IPS-20b (cell line): ENCODE results near the gene ETF1.
"Not testable (repeated sequence)": the region's sequence is repeated elsewhere in the genome, so short reads cannot be mapped to it uniquely, and the experiment has no call there.

Source experiments
- H3K27ac ChIP-seq: one replicate; pipeline ENCODE4 v1.5.1; 2013; ENCODE audit warnings: low read length
- H3K27me3 ChIP-seq: 2 replicates; pipeline ENCODE4 v1.6.1; 2013; ENCODE audit warnings: mild to moderate bottlenecking, low read length, inconsistent platforms; ENCODE audit not compliant: insufficient read depth
- H3K36me3 ChIP-seq: 2 replicates; pipeline ENCODE4 v1.6.1; 2013; ENCODE audit warnings: low read depth, mild to moderate bottlenecking, inconsistent platforms, low read length, moderate library complexity; ENCODE audit not compliant: insufficient read depth
- H3K4me1 ChIP-seq: 2 replicates; pipeline ENCODE4 v1.6.1; 2013; ENCODE audit warnings: mild to moderate bottlenecking, control low read depth, inconsistent platforms, low read length, moderate library complexity; ENCODE audit not compliant: insufficient read depth
- H3K4me3 ChIP-seq: 2 replicates; pipeline ENCODE4 v1.5.1; 2013; ENCODE audit warnings: mild to moderate bottlenecking, low read length, inconsistent platforms
- H3K9ac ChIP-seq: 2 replicates; pipeline ENCODE4 v1.6.1; 2013; ENCODE audit warnings: low read depth, mild to moderate bottlenecking, inconsistent platforms, low read length, moderate library complexity
- H3K9me3 ChIP-seq: 2 replicates; pipeline ENCODE4 v1.6.1; 2013; ENCODE audit warnings: mild to moderate bottlenecking, low read depth, low read length, inconsistent platforms; ENCODE audit not compliant: insufficient read depth

The ETF1 gene

GRCh38 chr5:138517437-138517836, 25.6 kb downstream of the ETF1 start:
- no peaks in the 10 kb centered on the region for H3K4me1 ChIP-seq
- H3K9ac ChIP-seq: no peak overlapping the region
- H3K27ac ChIP-seq: no peak overlapping the region
- H3K4me3 ChIP-seq: no peak overlapping the region
- H3K9me3 ChIP-seq: no peaks in the 10 kb centered on the region
- peaks cover 81% of the 10 kb centered on the region for H3K36me3 ChIP-seq
- H3K27me3 ChIP-seq: no peaks in the 10 kb centered on the region

GRCh38 chr5:138515556-138516245, 27.3 kb downstream of the ETF1 start:
- H3K36me3 ChIP-seq: peaks cover 91% of the 10 kb centered on the region
- no peaks in the 10 kb centered on the region for H3K9me3 ChIP-seq
- no peaks in the 10 kb centered on the region for H3K4me1 ChIP-seq
- H3K9ac ChIP-seq: no peak overlapping the region
- no peaks in the 10 kb centered on the region for H3K27me3 ChIP-seq
- no peak overlapping the region for H3K27ac ChIP-seq
- H3K4me3 ChIP-seq: no peak overlapping the region

GRCh38 chr5:138514021-138514420, 29.0 kb downstream of the ETF1 start:
- no peaks in the 10 kb centered on the region for H3K4me1 ChIP-seq
- no peak overlapping the region for H3K9ac ChIP-seq
- no peaks in the 10 kb centered on the region for H3K9me3 ChIP-seq
- no peak overlapping the region for H3K4me3 ChIP-seq
- H3K36me3 ChIP-seq: peaks cover 97% of the 10 kb centered on the region
- H3K27me3 ChIP-seq: no peaks in the 10 kb centered on the region
- no peak overlapping the region for H3K27ac ChIP-seq

- no peaks in the 10 kb centered on the region for H3K4me1 ChIP-seq
- H3K27me3 ChIP-seq: no peaks in the 10 kb centered on the region
- peaks cover 81% of the 10 kb centered on the region for H3K36me3 ChIP-seq
- H3K9ac ChIP-seq: no peak overlapping the region
- no peak overlapping the region for H3K4me3 ChIP-seq
- no peak overlapping the region for H3K27ac ChIP-seq
- H3K9me3 ChIP-seq: no peaks in the 10 kb centered on the region
Observed at GRCh38 chr5:138508958-138509357, 34.1 kb downstream of the ETF1 start.

- not testable (repeated sequence) for H3K4me1 ChIP-seq, H3K4me3 ChIP-seq, H3K9ac ChIP-seq, H3K9me3 ChIP-seq, H3K27me3 ChIP-seq, H3K27ac ChIP-seq
- H3K36me3 ChIP-seq: peaks cover 66% of the 10 kb centered on the region
Observed at GRCh38 chr5:138507485-138507884, 35.6 kb downstream of the ETF1 start.

GRCh38 chr5:138506370-138507306, 36.4 kb downstream of the ETF1 start:
- H3K36me3 ChIP-seq: peaks cover 59% of the 10 kb centered on the region
- no peak overlapping the region for H3K27ac ChIP-seq
- H3K27me3 ChIP-seq: no peaks in the 10 kb centered on the region
- no peak overlapping the region for H3K9ac ChIP-seq
- H3K4me3 ChIP-seq: no peak overlapping the region
- H3K9me3 ChIP-seq: no peaks in the 10 kb centered on the region
- no peaks in the 10 kb centered on the region for H3K4me1 ChIP-seq

- H3K27ac ChIP-seq: no peak overlapping the region
- H3K4me1 ChIP-seq: no peaks in the 10 kb centered on the region
- H3K9ac ChIP-seq: no peak overlapping the region
- H3K36me3 ChIP-seq: peaks cover 41% of the 10 kb centered on the region
- no peaks in the 10 kb centered on the region for H3K9me3 ChIP-seq
- no peak overlapping the region for H3K4me3 ChIP-seq
- no peaks in the 10 kb centered on the region for H3K27me3 ChIP-seq
Observed at GRCh38 chr5:138504799-138505198, 38.2 kb downstream of the ETF1 start.

- H3K27ac ChIP-seq: no peak overlapping the region
- no peaks in the 10 kb centered on the region for H3K4me1 ChIP-seq
- H3K36me3 ChIP-seq: peaks cover 30% of the 10 kb centered on the region
- no peaks in the 10 kb centered on the region for H3K27me3 ChIP-seq
- no peaks in the 10 kb centered on the region for H3K9me3 ChIP-seq
- H3K9ac ChIP-seq: no peak overlapping the region
- H3K4me3 ChIP-seq: no peak overlapping the region
Observed at GRCh38 chr5:138503487-138504270, 39.4 kb downstream of the ETF1 start.

- Histone ChIP-seq H3K4me3 (no peak overlapping the region), H3K27ac (no peak overlapping the region), H3K4me1 (no peaks in the 10 kb centered on the region), H3K9ac (no peak overlapping the region), H3K36me3 (peaks cover 19% of the 10 kb centered on the region), H3K27me3 (no peaks in the 10 kb centered on the region), H3K9me3 (no peaks in the 10 kb centered on the region)
Observed at GRCh38 chr5:138502521-138502920, 40.5 kb downstream of the ETF1 start.

GRCh38 chr5:138502121-138502520, 40.9 kb downstream of the ETF1 start:
- Histone ChIP-seq H3K36me3 (peaks cover 15% of the 10 kb centered on the region; the same call in 1 of the 2 replicates), H3K27ac (no peak overlapping the region), H3K9ac (no peak overlapping the region), H3K9me3 (no peaks in the 10 kb centered on the region), H3K27me3 (no peaks in the 10 kb centered on the region), H3K4me1 (no peaks in the 10 kb centered on the region), H3K4me3 (no peak overlapping the region)

- Histone ChIP-seq H3K27ac (no peak overlapping the region), H3K4me3 (no peak overlapping the region), H3K9ac (no peak overlapping the region), H3K27me3 (no peaks in the 10 kb centered on the region), H3K9me3 (no peaks in the 10 kb centered on the region), H3K4me1 (no peaks in the 10 kb centered on the region), H3K36me3 (no peaks in the 10 kb centered on the region)
Observed at GRCh38 chr5:138498376-138498775, 44.7 kb downstream of the ETF1 start.
